H1 (cell line): ENCODE data around the gene MDM1. TPM values are rescaled to one million over a fixed set of nuclear protein-coding genes. Genes with fewer than 3 reads are reported as not detected.

Source experiments
- CTCF ChIA-PET: fragments of 300-600 bp; sonication (Branson Sonifier 250); formaldehyde crosslinking; loops from one replicate; lab custom pipeline; 2021; ENCODE audit not compliant: partially characterized antibody; lab: Charles Lee
- POLR2A ChIA-PET: fragments of 300-600 bp; sonication (Branson Sonifier 250); formaldehyde crosslinking; loops from one replicate; lab custom pipeline; 2021; ENCODE audit warnings: inconsistent platforms; ENCODE audit not compliant: partially characterized antibody; lab: Charles Lee
- DNase-seq, 2 experiments: peaks; one replicate each; pipeline versions ENCODE4 v3.0.0 to v3.0.0-alpha.2; 2010 to 2022; ENCODE audit warnings: low spot score in 2 of 2, low read depth in 1 of 2, mixed read lengths in 1 of 2
- FAIRE-seq: peaks from 2 replicates; lab custom pipeline; 2011; peaks lifted over from hg19 to GRCh38; lab: Jason Lieb, UNC
- H2AFZ ChIP-seq: 2 replicates; pipeline ENCODE4 v1.8.1; 2012; ENCODE audit warnings: low read length, inconsistent platforms
- H2AK5ac ChIP-seq: 2 replicates; pipeline ENCODE4 v1.6.1; 2013; ENCODE audit warnings: low read depth, low read length
- H2BK120ac ChIP-seq: replicated peaks from 2 replicates; pipeline ENCODE3; 2013; ENCODE audit warnings: low read depth, low read length, inconsistent platforms
- H2BK12ac ChIP-seq: 2 replicates; pipeline ENCODE4 v1.6.1; 2013; ENCODE audit warnings: low read depth, low read length
- H2BK15ac ChIP-seq: 2 replicates; pipeline ENCODE4 v1.6.1; 2013; ENCODE audit warnings: low read length
- H2BK20ac ChIP-seq: 2 replicates; pipeline ENCODE4 v1.6.1; 2013; ENCODE audit warnings: low read length
- H2BK5ac ChIP-seq: 2 replicates; pipeline ENCODE4 v1.6.1; 2013; ENCODE audit warnings: low read depth, low read length
- H3K14ac ChIP-seq: 2 replicates; pipeline ENCODE4 v1.6.1; 2013; ENCODE audit warnings: inconsistent platforms; ENCODE audit not compliant: insufficient read length
- H3K18ac ChIP-seq: 2 replicates; pipeline ENCODE4 v1.6.1; 2013; ENCODE audit warnings: low read length; ENCODE audit errors: extremely low read depth
- H3K23ac ChIP-seq: 2 replicates; pipeline ENCODE4 v1.6.1; 2013; ENCODE audit warnings: inconsistent platforms; ENCODE audit not compliant: insufficient read length
- H3K23me2 ChIP-seq: 2 replicates; pipeline ENCODE4 v1.6.1; 2013; ENCODE audit warnings: low read depth, low read length
- H3K27ac ChIP-seq: 2 replicates; pipeline ENCODE4 v1.6.1; 2011; ENCODE audit warnings: low read depth, low read length, inconsistent platforms
- H3K27me3 ChIP-seq, 4 experiments: replicated peaks in 1 of 4; 1 replicate in 1 of 4; 2 replicates in 3 of 4; pipeline versions ENCODE4 v1.6.1 to v1.8.1; 2011 to 2013; ENCODE audit warnings: low read length in 3 of 4, mild to moderate bottlenecking in 3 of 4, inconsistent platforms in 2 of 4, mixed read lengths in 2 of 4, moderate library complexity in 1 of 4; ENCODE audit not compliant: control insufficient read depth in 3 of 4, insufficient read depth in 3 of 4; ENCODE audit errors: extremely low read depth in 1 of 4
- H3K36me3 ChIP-seq, 4 experiments: 2 replicates each; pipeline versions ENCODE4 v1.6.1 to v1.8.1; 2011 to 2013; ENCODE audit warnings: mild to moderate bottlenecking in 4 of 4, low read length in 3 of 4, moderate library complexity in 2 of 4, control low read depth in 1 of 4, inconsistent platforms in 1 of 4; ENCODE audit not compliant: insufficient read depth in 4 of 4, control insufficient read depth in 2 of 4
- H3K4ac ChIP-seq: replicated peaks from 2 replicates; pipeline ENCODE3; 2013; ENCODE audit warnings: low read length, low read depth, mixed read lengths, inconsistent platforms; ENCODE audit not compliant: insufficient read length
- H3K4me1 ChIP-seq, 4 experiments: replicated peaks in 1 of 4; 1 replicate in 1 of 4; 2 replicates in 3 of 4; pipeline versions ENCODE4 v1.6.1 to v1.8.1; 2011 to 2013; ENCODE audit warnings: low read length in 3 of 4, inconsistent platforms in 2 of 4, mixed read lengths in 1 of 4; ENCODE audit not compliant: insufficient read depth in 4 of 4, control insufficient read depth in 3 of 4
- H3K4me2 ChIP-seq, 2 experiments: 2 replicates each; pipeline versions ENCODE4 v1.6.1 to v1.8.1; 2011 to 2013; ENCODE audit warnings: low read depth in 2 of 2, low read length in 2 of 2, control low read depth in 1 of 2, inconsistent platforms in 1 of 2, mild to moderate bottlenecking in 1 of 2; ENCODE audit not compliant: insufficient read depth in 1 of 2
- H3K4me3 ChIP-seq, 4 experiments: fragments of 200-600, 300-600 bp in 1 of 4; sonication (generic), shearing (Covaris generic), sonication (Bioruptor Twin) in 1 of 4; 2 replicates each; pipeline versions ENCODE4 v1.5.1 to v1.8.1; 2011 to 2016; ENCODE audit warnings: low read length in 4 of 4, low read depth in 3 of 4, control low read depth in 2 of 4, inconsistent platforms in 2 of 4, mild to moderate bottlenecking in 2 of 4, mixed read lengths in 1 of 4, moderate library complexity in 1 of 4; ENCODE audit not compliant: insufficient read depth in 2 of 4; ENCODE audit errors: extremely low read depth in 1 of 4
- H3K56ac ChIP-seq: replicated peaks from 2 replicates; pipeline ENCODE3; 2013; ENCODE audit warnings: low read depth, mild to moderate bottlenecking, mixed read lengths, low read length, inconsistent platforms; ENCODE audit not compliant: insufficient read length
- H3K79me1 ChIP-seq: 2 replicates; pipeline ENCODE4 v1.6.1; 2013; ENCODE audit warnings: low read depth, low read length, control low read depth
- H3K79me2 ChIP-seq, 2 experiments: 2 replicates each; pipeline versions ENCODE4 v1.6.1 to v1.8.1; 2012 to 2013; ENCODE audit warnings: low read length in 2 of 2, mild to moderate bottlenecking in 2 of 2, inconsistent platforms in 1 of 2; ENCODE audit not compliant: insufficient read depth in 2 of 2, control insufficient read depth in 1 of 2
- H3K9ac ChIP-seq, 4 experiments: replicated peaks in 1 of 4; 1 replicate in 1 of 4; 2 replicates in 3 of 4; pipeline versions ENCODE4 v1.6.1 to v1.8.1; 2011 to 2013; ENCODE audit warnings: low read depth in 3 of 4, low read length in 3 of 4, control low read depth in 2 of 4, mild to moderate bottlenecking in 2 of 4, moderate library complexity in 2 of 4, inconsistent platforms in 1 of 4; ENCODE audit errors: extremely low read depth in 1 of 4
- H3K9me3 ChIP-seq, 2 experiments: 2 replicates each; pipeline versions ENCODE4 v1.6.1 to v1.8.1; 2012 to 2013; ENCODE audit warnings: mild to moderate bottlenecking in 2 of 2, moderate library complexity in 2 of 2, control low read depth in 1 of 2, inconsistent platforms in 1 of 2, low read depth in 1 of 2, low read length in 1 of 2, mixed read lengths in 1 of 2; ENCODE audit not compliant: insufficient read depth in 2 of 2
- H4K20me1 ChIP-seq, 2 experiments: replicated peaks in 1 of 2; 2 replicates each; pipeline versions ENCODE3 to v1.8.1; 2011 to 2013; ENCODE audit warnings: inconsistent platforms in 2 of 2, low read length in 2 of 2, mild to moderate bottlenecking in 1 of 2; ENCODE audit not compliant: insufficient read depth in 2 of 2, control insufficient read depth in 1 of 2
- H4K5ac ChIP-seq: 2 replicates; pipeline ENCODE4 v1.6.1; 2013; ENCODE audit warnings: low read length, low read depth, mixed read lengths, inconsistent platforms; ENCODE audit not compliant: insufficient read length
- H4K8ac ChIP-seq: 2 replicates; pipeline ENCODE4 v1.8.0; 2013; ENCODE audit warnings: mild to moderate bottlenecking, moderate library complexity, low read length, inconsistent platforms; ENCODE audit not compliant: insufficient read depth; ENCODE audit errors: extremely low read depth
- H4K91ac ChIP-seq: replicated peaks from 2 replicates; pipeline ENCODE3; 2013; ENCODE audit warnings: low read length, mixed read lengths, inconsistent platforms; ENCODE audit not compliant: insufficient read length
- ATF2 ChIP-seq: IDR thresholded peaks from 2 replicates; pipeline ENCODE4 v1.6.1; 2012; ENCODE audit warnings: low read length, inconsistent platforms
- BRCA1 ChIP-seq: IDR thresholded peaks from 2 replicates; pipeline ENCODE4 v1.6.1; 2012; ENCODE audit warnings: low read depth, low read length, improper control_type of control experiment
- CREB1 ChIP-seq: IDR thresholded peaks from 2 replicates; pipeline ENCODE4 v1.6.1; 2012; ENCODE audit warnings: inconsistent platforms
- EZH2 ChIP-seq: fragments of 200-600 bp; sonication (generic); IDR thresholded peaks from 2 replicates; pipeline ENCODE4 v1.7.1; 2012; ENCODE audit warnings: low read depth, mild to moderate bottlenecking, moderate library complexity, low read length, inconsistent platforms; ENCODE audit not compliant: severe bottlenecking
- FOSL1 ChIP-seq: IDR thresholded peaks from 2 replicates; pipeline ENCODE4 v1.6.1; 2011; ENCODE audit warnings: mild to moderate bottlenecking, low read depth, low read length, moderate library complexity; ENCODE audit not compliant: insufficient read depth
- KDM4A ChIP-seq: IDR thresholded peaks from one replicate; pipeline ENCODE4 v1.7.1; 2012; ENCODE audit warnings: low read depth, mild to moderate bottlenecking, moderate library complexity, low read length, inconsistent platforms; ENCODE audit not compliant: severe bottlenecking
- RNF2 ChIP-seq: fragments of 200-900, 300-1000 bp; sonication (generic); IDR thresholded peaks from 2 replicates; pipeline ENCODE4 v1.7.1; 2016; ENCODE audit warnings: borderline replicate concordance, low read depth, mild to moderate bottlenecking, antibody characterized with exemption, low read length; ENCODE audit not compliant: poor library complexity, severe bottlenecking; ENCODE audit errors: missing control alignments
- SP4 ChIP-seq: IDR thresholded peaks from 2 replicates; pipeline ENCODE4 v1.6.1; 2012; ENCODE audit warnings: low read length, inconsistent platforms
- SRF ChIP-seq: IDR thresholded peaks from 2 replicates; pipeline ENCODE4 v1.6.1; 2011; ENCODE audit warnings: mild to moderate bottlenecking, low read depth, low read length, moderate library complexity
- TBP ChIP-seq: IDR thresholded peaks from 2 replicates; pipeline ENCODE4 v1.6.1; 2011; ENCODE audit warnings: low read depth, low read length, improper control_type of control experiment
- TCF12 ChIP-seq: IDR thresholded peaks from 2 replicates; pipeline ENCODE4 v1.6.1; 2011; ENCODE audit warnings: low read depth, mild to moderate bottlenecking, low read length
- WGBS, 2 experiments: shearing (Covaris generic) in 1 of 2; methylation state at CpG; one replicate each; pipeline versions ENCODE4 v1.1.6 to v1.1.7; 2013 to 2015; ENCODE audit warnings: low lambda C conversion rate in 2 of 2, mixed read lengths in 2 of 2, inconsistent platforms in 1 of 2, low coverage in 1 of 2, missing lambda C conversion rate in 1 of 2; ENCODE audit not compliant: insufficient replicate concordance in 2 of 2, insufficient coverage in 1 of 2, insufficient read length in 1 of 2; ENCODE audit errors: extremely low coverage in 1 of 2, missing lambda C conversion rate in 1 of 2; 5-methylcytosine and 5-hydroxymethylcytosine counted together
- polyA plus RNA-seq, 7 experiments: library from polyadenylated mRNA; depleted of rRNA in 3 of 7; stranded (reverse) in 5 of 7; unstranded in 2 of 7; fragments of >200 nt in 5 of 7; fragments of 200-250 nt in 2 of 7; gene quantifications; 1 replicate in 5 of 7; 2 replicates in 1 of 7; 4 replicates in 1 of 7; pipeline versions ENCODE4 v1.2.1 to v1.2.3, GENCODE V29; 2011 to 2013; ENCODE audit warnings: missing spikeins in 2 of 7, mixed read lengths in 2 of 7
- total RNA-seq: library from RNA; stranded (reverse); fragmentation: NEBNext Ultra II Directional; extraction: Animal tissue kit (Norgen Biotek cat#: 25700); gene quantifications from 2 replicates; pipeline ENCODE4 v1.2.1, GENCODE V29; 2021

MDM1 gene
- total and polyA plus RNA-seq, 2 of the 8 experiments (the other 6 are each of a cell fraction or from before 2014, with no cell fraction given) = 3.1 to 10.7 TPM

GRCh38 chr12:68354977-68355541 lies 22.9 kb upstream of the MDM1 start:
- POLR2A ChIA-PET = interaction anchor here (1.1 to 1.5 kb wide), 3 partner anchors 10 to 256 kb away, joined by 3 read pairs; partner anchors contain the start of gene RAP1B
- Histone ChIP-seq H3K56ac (no peak overlapping the region), H3K4me3 (no peak overlapping the region), H2AK5ac (no peak overlapping the region), H2BK120ac (no peak overlapping the region), H2BK20ac (no peak overlapping the region), H3K4me2 (no peak overlapping the region), H3K79me2 (no peaks in the 10 kb centered on the region), H3K4ac (no peak overlapping the region), H3K9me3 (no peaks in the 10 kb centered on the region), H3K27ac (no peak overlapping the region), H3K79me1 (no peaks in the 10 kb centered on the region), H4K5ac (no peak overlapping the region), H2BK5ac (no peak overlapping the region), H3K14ac (no peak overlapping the region), H2BK12ac (no peak overlapping the region), H3K18ac (no peak overlapping the region), H3K4me1 (peaks cover 0 to 3% (median under 1%) of the 10 kb centered on the region in 4 experiments; a peak in 2 of 7 replicates), H2AFZ (no peak overlapping the region), H3K27me3 (no peaks in the 10 kb centered on the region; a peak in 1 of 7 replicates), H3K23ac (no peak overlapping the region), H4K8ac (no peak overlapping the region), H3K23me2 (no peaks in the 10 kb centered on the region), H2BK15ac (no peak overlapping the region), H3K9ac (no peak overlapping the region), H3K36me3 (no peaks in the 10 kb centered on the region), H4K91ac (no peak overlapping the region), H4K20me1 (no peaks in the 10 kb centered on the region)
- DNase-seq (no peak), FAIRE-seq (no peak)
- 83% methylated on average over 4 of the region's 4 CpGs; no CpG with 5 or more reads in 1 of the 2 experiments for WGBS, 2 experiments
- CTCF ChIA-PET = no interaction called here
- no peak for TF ChIP-seq TBP
- TF ChIP-seq RNF2 = no peak
- TF ChIP-seq SP4 = no peak
- no peak for TF ChIP-seq ATF2
- TF ChIP-seq CREB1 = no peak
- no peak for TF ChIP-seq SRF
- no peak for TF ChIP-seq KDM4A
- no peak for TF ChIP-seq EZH2
- TF ChIP-seq FOSL1 = no peak
- no peak for TF ChIP-seq TCF12
- no peak for TF ChIP-seq BRCA1
